ENCODE data around the gene MICALL1. TPM values are rescaled to one million over a fixed set of nuclear protein-coding genes. Genes with fewer than 3 reads are reported as not detected.
A peak's percentile ranks its signal among the peaks of the same experiment; 100 is the strongest.

MICALL1 gene
- total and polyA plus RNA-seq, 9 of the 15 experiments (the other 6 are each of a cell fraction or from before 2014, with no cell fraction given) = 0.32 to 21.5 (median 6.1) TPM

- TF ChIP-seq UBTF (IDR thresholded peaks at IDR 0.05; ENCODE audit: borderline replicate concordance in 1 of 2, low read depth in 2 of 2, low read length in 2 of 2) (peak; percentile 26 to 50; a peak in 1 of 4 replicates), MEF2D (tag; conservative IDR thresholded peaks at IDR 0.05; ENCODE audit: low read depth) (0 out of 2 replicates have a peak, but pooled peaks have one; percentile 37), ZBTB26 (CRISPR knock-in tag; IDR thresholded peaks at IDR 0.05) (no peak), ZNF23 (CRISPR knock-in tag; IDR thresholded peaks at IDR 0.05) (no peak), RBM25 (IDR thresholded peaks at IDR 0.05; ENCODE audit: low read depth, low read length, severe bottlenecking) (peak; percentile 13), PPARD (CRISPR knock-in tag; IDR thresholded peaks at IDR 0.05) (no peak), AFF4 (CRISPR knock-in tag; IDR thresholded peaks at IDR 0.05) (0 out of 2 replicates have a peak, but pooled peaks have one; percentile 61), SMAD3 (CRISPR knock-in tag; conservative IDR thresholded peaks at IDR 0.05) (no peak), PHF8 (IDR thresholded peaks at IDR 0.05; ENCODE audit: borderline replicate concordance, low read length) (peak; percentile 44; the same call in 1 of the 2 replicates), MYC (IDR thresholded peaks at IDR 0.05; ENCODE audit: low read depth, low read length) (peak; percentile 70), MYC (CRISPR knock-in tag; IDR thresholded peaks at IDR 0.05; ENCODE audit: borderline replicate concordance, low read depth) (no peak), MXI1 (IDR thresholded peaks at IDR 0.05; ENCODE audit: low read depth, low read length) (0 out of 2 replicates have a peak, but pooled peaks have one; percentile 12), SP1 (CRISPR knock-in tag; IDR thresholded peaks at IDR 0.05) (0 out of 2 replicates have a peak, but pooled peaks have one; percentile 51), ZNF282 (CRISPR knock-in tag; IDR thresholded peaks at IDR 0.05) (no peak), ZEB2 (IDR thresholded peaks at IDR 0.05) (no peak), KAT8 (IDR thresholded peaks at IDR 0.05; ENCODE audit: low read depth) (no peak), ZNF431 (CRISPR knock-in tag; IDR thresholded peaks at IDR 0.05) (0 out of 2 replicates have a peak, but pooled peaks have one; percentile 46), DMBX1 (CRISPR knock-in tag; IDR thresholded peaks at IDR 0.05; ENCODE audit: borderline replicate concordance) (no peak; the same call in 1 of the 2 replicates)
- TF ChIP-seq, protein P1, sequence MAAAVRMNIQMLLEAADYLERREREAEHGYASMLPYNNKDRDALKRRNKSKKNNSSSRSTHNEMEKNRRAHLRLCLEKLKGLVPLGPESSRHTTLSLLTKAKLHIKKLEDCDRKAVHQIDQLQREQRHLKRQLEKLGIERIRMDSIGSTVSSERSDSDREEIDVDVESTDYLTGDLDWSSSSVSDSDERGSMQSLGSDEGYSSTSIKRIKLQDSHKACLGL (CRISPR knock-in tag; IDR thresholded peaks at IDR 0.05; ENCODE audit: borderline replicate concordance, poor library complexity, severe bottlenecking) = no peak
Measured at GRCh38 chr22:37905534-37906363, at the start of gene MICALL1 (continued).

All from K562 (cell line).